ENCODE results near the gene COQ2.
A peak's percentile ranks its signal among the peaks of the same experiment; 100 is the strongest.
"Not testable (repeated sequence)": the region's sequence is repeated elsewhere in the genome, so short reads cannot be mapped to it uniquely, and the experiment has no call there.

Gene COQ2

GRCh38 chr4:83285055-83285407 lies 433 bp upstream of the COQ2 start:
- DNase-seq (ENCODE audit: low read depth in 2 of 2): no peak

GRCh38 chr4:83283181-83283580 lies 1.4 kb downstream of the COQ2 start:
- DNase-seq (ENCODE audit: low read depth in 2 of 2): no peak

GRCh38 chr4:83282049-83282535 lies 2.5 kb downstream of the COQ2 start:
- DNase-seq (ENCODE audit: low read depth in 2 of 2): peak in 1 of 2 donors; percentile 19

GRCh38 chr4:83281307-83281706 lies 3.3 kb downstream of the COQ2 start:
- DNase-seq (ENCODE audit: low read depth in 2 of 2): no peak

- DNase-seq (ENCODE audit: low read depth in 2 of 2): no peak
Measured at GRCh38 chr4:83276299-83277040, 8.1 kb downstream of the COQ2 start.

- DNase-seq (ENCODE audit: low read depth in 2 of 2): not testable (repeated sequence)
Measured at GRCh38 chr4:83273926-83274325, 10.7 kb downstream of the COQ2 start.

- no peak for DNase-seq (ENCODE audit: low read depth in 2 of 2)
Measured at GRCh38 chr4:83272900-83273299, 11.7 kb downstream of the COQ2 start.

- no peak for DNase-seq (ENCODE audit: low read depth in 2 of 2)
Measured at GRCh38 chr4:83269256-83269655, 15.3 kb downstream of the COQ2 start.

GRCh38 chr4:83268491-83268890 lies 16.1 kb downstream of the COQ2 start:
- no peak for DNase-seq (ENCODE audit: low read depth in 2 of 2)

- DNase-seq (ENCODE audit: low read depth in 2 of 2): no peak
Measured at GRCh38 chr4:83267830-83268475, 16.6 kb downstream of the COQ2 start.

GRCh38 chr4:83267121-83267829 lies 17.3 kb downstream of the COQ2 start:
- no peak for DNase-seq (ENCODE audit: low read depth in 2 of 2)

GRCh38 chr4:83266689-83267088 lies 17.9 kb downstream of the COQ2 start:
- DNase-seq (ENCODE audit: low read depth in 2 of 2): no peak

GRCh38 chr4:83263106-83263505 lies 21.5 kb downstream of the COQ2 start:
- no peak for DNase-seq (ENCODE audit: low read depth in 2 of 2)

GRCh38 chr4:83262682-83263081 lies 21.9 kb downstream of the COQ2 start:
- DNase-seq (ENCODE audit: low read depth in 2 of 2): no peak

GRCh38 chr4:83261307-83261706 lies 23.3 kb downstream of the COQ2 start:
- DNase-seq (ENCODE audit: low read depth in 2 of 2): no peak

- DNase-seq (ENCODE audit: low read depth in 2 of 2): no peak
Measured at GRCh38 chr4:83259586-83259985, 25.0 kb downstream of the COQ2 start.

- DNase-seq (ENCODE audit: low read depth in 2 of 2): no peak
Measured at GRCh38 chr4:83258461-83258860, 26.1 kb downstream of the COQ2 start.

GRCh38 chr4:83257811-83258210 lies 26.8 kb downstream of the COQ2 start:
- DNase-seq (ENCODE audit: low read depth in 2 of 2): no peak

GRCh38 chr4:83255584-83255983 lies 29.0 kb downstream of the COQ2 start:
- DNase-seq (ENCODE audit: low read depth in 2 of 2): no peak

- peak in 1 of 2 donors; percentile 43 for DNase-seq (ENCODE audit: low read depth in 2 of 2)
Measured at GRCh38 chr4:83252782-83253405, 31.7 kb downstream of the COQ2 start.

GRCh38 chr4:83251447-83251830 lies 33.2 kb downstream of the COQ2 start:
- DNase-seq (ENCODE audit: low read depth in 2 of 2): no peak

- no peak for DNase-seq (ENCODE audit: low read depth in 2 of 2)
Measured at GRCh38 chr4:83250687-83251446, 33.7 kb downstream of the COQ2 start.
